PC-3 (cell line): ENCODE results near the gene GARIN6.

Experiments used
- CTCF ChIP-seq: fragments of 300-600 bp; sonication (generic); conservative IDR thresholded peaks from 2 replicates; pipeline ENCODE4 v1.5.1; 2017; ENCODE audit warnings: antibody characterized with exemption, low read depth, mild to moderate bottlenecking, low read length
- EZH2 ChIP-seq: fragments of 300-600 bp; sonication (generic); IDR thresholded peaks from one replicate; pipeline ENCODE4 v1.6.1; 2017; ENCODE audit warnings: antibody characterized with exemption, mild to moderate bottlenecking, low read length; ENCODE audit not compliant: unreplicated experiment

GRCh38 chr12:99627459-99627858, 20.1 kb upstream of the GARIN6 start:
- no peak for TF ChIP-seq CTCF
- TF ChIP-seq EZH2 = no peak
